ENCODE measurements around the gene MAP3K12. TPM values are rescaled to one million over a fixed set of nuclear protein-coding genes. Genes with fewer than 3 reads are reported as not detected.

The MAP3K12 gene
- total and polyA plus RNA-seq, 4 donors, result 26.4 to 75.6 (median 47.0) TPM

GRCh38 chr12:53462935-53463334 lies 36.3 kb downstream of the MAP3K12 start:
- H3K27me3 ChIP-seq (ENCODE audit: control insufficient read depth, insufficient read depth, low read length), result no peaks in the 10 kb centered on the region
- no peaks in the 10 kb centered on the region for H3K9me3 ChIP-seq (ENCODE audit: control insufficient read depth, insufficient read depth, low read length)
- H3K4me1 ChIP-seq (ENCODE audit: control insufficient read depth, insufficient read depth, low read length), result no peaks in the 10 kb centered on the region
- H3K27ac ChIP-seq (ENCODE audit: low read depth, low read length), result no peak overlapping the region
- peaks cover 64% of the 10 kb centered on the region for H3K36me3 ChIP-seq (ENCODE audit: control insufficient read depth, insufficient read depth, low read length)
- WGBS (ENCODE audit: insufficient coverage), result no CpG with 5 or more reads among the region's 3 CpGs
- H3K4me3 ChIP-seq (ENCODE audit: low read depth, low read length), result no peak overlapping the region
- DNase-seq (ENCODE audit: low read depth in 4 of 6, low spot score in 6 of 6), result no peak

- DNase-seq (ENCODE audit: low read depth in 4 of 6, low spot score in 6 of 6), result no peak
- 91% methylated on average over 4 of the region's 8 CpGs for WGBS (ENCODE audit: insufficient coverage)
- H3K4me1 ChIP-seq (ENCODE audit: control insufficient read depth, insufficient read depth, low read length), result no peaks in the 10 kb centered on the region
- H3K27ac ChIP-seq (ENCODE audit: low read depth, low read length), result no peak overlapping the region
- no peaks in the 10 kb centered on the region for H3K27me3 ChIP-seq (ENCODE audit: control insufficient read depth, insufficient read depth, low read length)
- no peaks in the 10 kb centered on the region for H3K9me3 ChIP-seq (ENCODE audit: control insufficient read depth, insufficient read depth, low read length)
- H3K4me3 ChIP-seq (ENCODE audit: low read depth, low read length), result no peak overlapping the region
- peaks cover 62% of the 10 kb centered on the region for H3K36me3 ChIP-seq (ENCODE audit: control insufficient read depth, insufficient read depth, low read length)
Observed at GRCh38 chr12:53461591-53461990, 37.7 kb downstream of the MAP3K12 start.

GRCh38 chr12:53461059-53461458 lies 38.2 kb downstream of the MAP3K12 start:
- no peaks in the 10 kb centered on the region for H3K9me3 ChIP-seq (ENCODE audit: control insufficient read depth, insufficient read depth, low read length)
- H3K4me3 ChIP-seq (ENCODE audit: low read depth, low read length), result no peak overlapping the region
- WGBS (ENCODE audit: insufficient coverage), result 95% methylated on average over 2 of the region's 3 CpGs
- no peaks in the 10 kb centered on the region for H3K4me1 ChIP-seq (ENCODE audit: control insufficient read depth, insufficient read depth, low read length)
- H3K27ac ChIP-seq (ENCODE audit: low read depth, low read length), result no peak overlapping the region
- H3K36me3 ChIP-seq (ENCODE audit: control insufficient read depth, insufficient read depth, low read length), result peaks cover 66% of the 10 kb centered on the region
- DNase-seq (ENCODE audit: low read depth in 4 of 6, low spot score in 6 of 6), result no peak
- H3K27me3 ChIP-seq (ENCODE audit: control insufficient read depth, insufficient read depth, low read length), result no peaks in the 10 kb centered on the region

GRCh38 chr12:53459097-53459496 lies 40.2 kb downstream of the MAP3K12 start:
- H3K4me3 ChIP-seq (ENCODE audit: low read depth, low read length), result no peak overlapping the region
- H3K36me3 ChIP-seq (ENCODE audit: control insufficient read depth, insufficient read depth, low read length), result peaks cover 68% of the 10 kb centered on the region
- H3K4me1 ChIP-seq (ENCODE audit: control insufficient read depth, insufficient read depth, low read length), result no peaks in the 10 kb centered on the region
- H3K27ac ChIP-seq (ENCODE audit: low read depth, low read length), result no peak overlapping the region
- 65% methylated on average over 2 of the region's 4 CpGs for WGBS (ENCODE audit: insufficient coverage)
- no peaks in the 10 kb centered on the region for H3K27me3 ChIP-seq (ENCODE audit: control insufficient read depth, insufficient read depth, low read length)
- DNase-seq (ENCODE audit: low read depth in 4 of 6, low spot score in 6 of 6), result no peak
- no peaks in the 10 kb centered on the region for H3K9me3 ChIP-seq (ENCODE audit: control insufficient read depth, insufficient read depth, low read length)

- Histone ChIP-seq H3K4me3 (ENCODE audit: low read depth, low read length) (no peak overlapping the region), H3K36me3 (ENCODE audit: control insufficient read depth, insufficient read depth, low read length) (peaks cover 57% of the 10 kb centered on the region), H3K27ac (ENCODE audit: low read depth, low read length) (no peak overlapping the region), H3K9me3 (ENCODE audit: control insufficient read depth, insufficient read depth, low read length) (no peaks in the 10 kb centered on the region), H3K4me1 (ENCODE audit: control insufficient read depth, insufficient read depth, low read length) (no peaks in the 10 kb centered on the region), H3K27me3 (ENCODE audit: control insufficient read depth, insufficient read depth, low read length) (no peaks in the 10 kb centered on the region)
- 93% methylated on average over 2 of the region's 6 CpGs for WGBS (ENCODE audit: insufficient coverage)
- no peak for DNase-seq (ENCODE audit: low read depth in 4 of 6, low spot score in 6 of 6)
Observed at GRCh38 chr12:53456654-53457366, 42.4 kb downstream of the MAP3K12 start.

GRCh38 chr12:53454707-53455106 lies 44.6 kb downstream of the MAP3K12 start:
- Histone ChIP-seq H3K27ac (ENCODE audit: low read depth, low read length) (no peak overlapping the region), H3K36me3 (ENCODE audit: control insufficient read depth, insufficient read depth, low read length) (peaks cover 38% of the 10 kb centered on the region), H3K4me3 (ENCODE audit: low read depth, low read length) (no peak overlapping the region), H3K27me3 (ENCODE audit: control insufficient read depth, insufficient read depth, low read length) (no peaks in the 10 kb centered on the region), H3K4me1 (ENCODE audit: control insufficient read depth, insufficient read depth, low read length) (no peaks in the 10 kb centered on the region), H3K9me3 (ENCODE audit: control insufficient read depth, insufficient read depth, low read length) (no peaks in the 10 kb centered on the region)
- no CpG with 5 or more reads among the region's 3 CpGs for WGBS (ENCODE audit: insufficient coverage)
- DNase-seq (ENCODE audit: low read depth in 4 of 6, low spot score in 6 of 6), result no peak

- WGBS (ENCODE audit: insufficient coverage), result 45% methylated on average over 4 of the region's 6 CpGs
- no peak overlapping the region for H3K27ac ChIP-seq (ENCODE audit: low read depth, low read length)
- DNase-seq (ENCODE audit: low read depth in 4 of 6, low spot score in 6 of 6), result no peak
- no peaks in the 10 kb centered on the region for H3K4me1 ChIP-seq (ENCODE audit: control insufficient read depth, insufficient read depth, low read length)
- peak overlapping the region; percentile 91 for H3K4me3 ChIP-seq (ENCODE audit: low read depth, low read length)
- H3K9me3 ChIP-seq (ENCODE audit: control insufficient read depth, insufficient read depth, low read length), result no peaks in the 10 kb centered on the region
- peaks cover 36% of the 10 kb centered on the region for H3K36me3 ChIP-seq (ENCODE audit: control insufficient read depth, insufficient read depth, low read length)
- no peaks in the 10 kb centered on the region for H3K27me3 ChIP-seq (ENCODE audit: control insufficient read depth, insufficient read depth, low read length)
Observed at GRCh38 chr12:53453953-53454640, 45.2 kb downstream of the MAP3K12 start.

- 0% methylated on average over 29 of the region's 82 CpGs for WGBS (ENCODE audit: insufficient coverage)
- peak overlapping the region; percentile 97 for H3K27ac ChIP-seq (ENCODE audit: low read depth, low read length)
- no peaks in the 10 kb centered on the region for H3K9me3 ChIP-seq (ENCODE audit: control insufficient read depth, insufficient read depth, low read length)
- H3K4me3 ChIP-seq (ENCODE audit: low read depth, low read length), result peak overlapping the region; percentile 91
- DNase-seq (ENCODE audit: low read depth in 4 of 6, low spot score in 6 of 6), result peak in 4 of 6 donors; percentile 69 to 94 (median 88)
- H3K36me3 ChIP-seq (ENCODE audit: control insufficient read depth, insufficient read depth, low read length), result peaks cover 23% of the 10 kb centered on the region
- H3K27me3 ChIP-seq (ENCODE audit: control insufficient read depth, insufficient read depth, low read length), result no peaks in the 10 kb centered on the region
- no peaks in the 10 kb centered on the region for H3K4me1 ChIP-seq (ENCODE audit: control insufficient read depth, insufficient read depth, low read length)
Observed at GRCh38 chr12:53452159-53453077, 46.8 kb downstream of the MAP3K12 start.

GRCh38 chr12:53451661-53452158 lies 47.5 kb downstream of the MAP3K12 start, which contains the start of gene PCBP2:
Gene PCBP2 (plus strand): TSS chr12:53452102. CDS start chr12:53454801, 2,699 bp downstream.
- WGBS (ENCODE audit: insufficient coverage), result 0% methylated on average over 23 of the region's 32 CpGs
- Histone ChIP-seq H3K27me3 (ENCODE audit: control insufficient read depth, insufficient read depth, low read length) (no peaks in the 10 kb centered on the region), H3K36me3 (ENCODE audit: control insufficient read depth, insufficient read depth, low read length) (peaks cover 16% of the 10 kb centered on the region), H3K27ac (ENCODE audit: low read depth, low read length) (peak within 1 kb of the TSS; percentile 97), H3K9me3 (ENCODE audit: control insufficient read depth, insufficient read depth, low read length) (no peaks in the 10 kb centered on the region), H3K4me1 (ENCODE audit: control insufficient read depth, insufficient read depth, low read length) (no peaks in the 10 kb centered on the region), H3K4me3 (ENCODE audit: low read depth, low read length) (peak within 1 kb of the TSS; percentile 91)
- peak; percentile 94 to 100 (median 98) for DNase-seq (ENCODE audit: low read depth in 4 of 6, low spot score in 6 of 6)
